HS-27A (cell line): ENCODE data around the gene MBOAT2.
"Not testable (repeated sequence)": the region's sequence is repeated elsewhere in the genome, so short reads cannot be mapped to it uniquely, and the experiment has no call there.

ENCODE experiments used
- DNase-seq: peaks from one replicate; pipeline ENCODE4 v3.0.0-alpha.2; 2012; ENCODE audit warnings: low read depth, missing footprints

MBOAT2 gene

GRCh38 chr2:8953525-8953924 lies 50.0 kb downstream of the MBOAT2 start:
- no peak for DNase-seq

- DNase-seq, result no peak
These were observed 63.9 kb downstream of the MBOAT2 start for GRCh38 chr2:8939486-8940114.

GRCh38 chr2:8938384-8938783 lies 65.1 kb downstream of the MBOAT2 start:
- no peak for DNase-seq

GRCh38 chr2:8935982-8936381 lies 67.5 kb downstream of the MBOAT2 start:
- no peak for DNase-seq

GRCh38 chr2:8934338-8934737 lies 69.1 kb downstream of the MBOAT2 start:
- no peak for DNase-seq

- no peak for DNase-seq
These were observed 70.8 kb downstream of the MBOAT2 start for GRCh38 chr2:8932702-8933101.

GRCh38 chr2:8930185-8930584 lies 73.3 kb downstream of the MBOAT2 start:
- not testable (repeated sequence) for DNase-seq

GRCh38 chr2:8929128-8929527 lies 74.4 kb downstream of the MBOAT2 start:
- no peak for DNase-seq

- no peak for DNase-seq
These were observed 75.7 kb downstream of the MBOAT2 start for GRCh38 chr2:8927510-8928455.

GRCh38 chr2:8926356-8926755 lies 77.1 kb downstream of the MBOAT2 start:
- DNase-seq, result no peak

GRCh38 chr2:8925411-8925810 lies 78.1 kb downstream of the MBOAT2 start:
- DNase-seq, result no peak

GRCh38 chr2:8923183-8923582 lies 80.3 kb downstream of the MBOAT2 start:
- no peak for DNase-seq

- DNase-seq, result no peak
These were observed 81.1 kb downstream of the MBOAT2 start for GRCh38 chr2:8922431-8922830.

GRCh38 chr2:8918412-8918811 lies 85.1 kb downstream of the MBOAT2 start:
- DNase-seq, result no peak

GRCh38 chr2:8915941-8916340 lies 87.5 kb downstream of the MBOAT2 start:
- no peak for DNase-seq

- DNase-seq, result not testable (repeated sequence)
These were observed 89.7 kb downstream of the MBOAT2 start for GRCh38 chr2:8913767-8914166.

- DNase-seq, result no peak
These were observed 95.7 kb downstream of the MBOAT2 start for GRCh38 chr2:8907764-8908288.

- not testable (repeated sequence) for DNase-seq
These were observed 99.6 kb downstream of the MBOAT2 start for GRCh38 chr2:8903924-8904323.

GRCh38 chr2:8902757-8903156 lies 100.7 kb downstream of the MBOAT2 start:
- not testable (repeated sequence) for DNase-seq

- not testable (repeated sequence) for DNase-seq
These were observed 106.3 kb downstream of the MBOAT2 start for GRCh38 chr2:8897206-8897605.

- DNase-seq, result not testable (repeated sequence)
These were observed 106.8 kb downstream of the MBOAT2 start for GRCh38 chr2:8896671-8897070.

GRCh38 chr2:8895087-8895912 lies 108.2 kb downstream of the MBOAT2 start:
- DNase-seq, result not testable (repeated sequence)
